ENCODE data around the gene CACNA1H.

GRCh38 chr16:1123525-1124230, 29.2 kb upstream of the CACNA1H start:
- TF ChIP-seq CTCF (IDR thresholded peaks at IDR 0.05) (no peak), REST (IDR thresholded peaks at IDR 0.05; ENCODE audit: insufficient read depth in 1 of 2, low read depth in 2 of 2, low read length in 1 of 2) (no peak)
